NCI-H146 treated with DMSO at 0.1 percent for 48 hours (cell line): ENCODE measurements around the gene RPGR.

Source experiments
- DNase-seq: peaks from one replicate; lab custom pipeline; 2025; ENCODE audit not compliant: unreplicated experiment; lab: John Stamatoyannopoulos, UW

The RPGR gene

DNA sequence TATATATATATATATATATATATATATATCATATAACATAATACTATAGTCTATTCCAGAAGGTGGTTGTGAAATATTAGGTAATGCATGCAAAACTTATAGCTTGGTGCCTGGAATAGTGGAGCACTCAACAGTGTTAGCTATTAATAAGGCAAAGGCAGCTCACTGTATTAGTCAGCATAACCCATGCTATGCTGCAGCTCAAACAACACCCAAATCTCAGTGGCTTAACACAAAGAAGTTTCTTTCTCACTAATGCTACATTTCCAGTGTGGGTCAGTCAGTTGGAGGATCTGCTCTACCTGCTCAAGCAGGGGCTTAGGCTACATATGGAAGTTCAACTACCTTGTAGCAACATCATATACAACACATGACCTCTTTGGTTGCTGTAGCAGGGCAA lies 5.2 kb upstream of the RPGR start:
- no peak for DNase-seq

DNA sequence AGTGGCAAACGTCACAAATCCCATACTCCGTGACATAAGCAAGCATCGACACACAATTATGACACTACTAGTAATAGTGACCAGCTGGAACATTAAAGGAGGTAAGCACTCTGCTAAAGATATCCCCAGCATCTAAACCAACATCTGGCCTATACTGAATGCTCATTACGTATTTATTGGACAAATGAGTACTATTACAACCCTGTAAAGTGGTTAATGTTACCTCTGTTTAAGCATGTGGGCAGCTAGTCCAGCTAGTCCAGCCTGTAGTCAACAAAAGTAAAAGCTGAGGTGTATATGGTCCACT lies 419 bp upstream of the RPGR start:
- DNase-seq = no peak

DNA sequence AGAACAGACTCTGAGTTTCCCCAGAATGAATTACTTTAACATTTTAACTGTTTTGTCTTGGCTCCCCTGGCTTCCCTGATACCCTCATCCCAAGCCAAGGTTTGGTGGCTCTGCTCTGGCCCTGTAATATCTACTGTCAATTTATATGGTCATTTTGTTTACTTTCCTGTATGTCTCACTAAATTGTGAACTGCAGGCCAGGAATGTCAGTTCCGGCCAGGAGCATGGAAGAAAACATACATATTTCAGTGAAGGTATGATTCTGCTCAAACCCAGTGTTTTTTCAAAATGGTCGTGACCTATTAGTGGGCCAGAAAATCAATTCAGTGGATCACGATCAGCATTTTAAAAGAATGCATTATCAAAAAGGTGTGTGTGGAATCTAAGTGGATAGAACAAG lies 1.2 kb downstream of the RPGR start:
- DNase-seq = no peak

DNA sequence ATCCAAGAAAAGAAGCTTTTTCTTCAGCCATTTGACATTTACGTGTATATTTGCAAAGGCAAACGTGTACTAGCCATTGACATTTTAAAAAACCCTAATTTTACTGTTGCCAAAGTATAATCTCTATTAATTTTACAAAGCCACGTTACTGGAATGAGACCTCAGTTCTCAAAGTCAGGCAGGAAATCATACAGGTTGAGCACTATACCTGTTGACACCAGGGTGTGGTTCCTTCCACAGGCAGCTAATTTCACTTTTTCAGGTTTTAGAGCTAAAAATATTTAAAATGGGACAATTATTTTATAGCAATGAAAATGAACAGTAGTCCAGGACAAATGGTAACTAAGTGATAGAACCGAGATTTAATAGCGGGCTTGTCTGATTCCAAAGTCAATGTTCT lies 6.5 kb downstream of the RPGR start:
- DNase-seq = no peak

DNA sequence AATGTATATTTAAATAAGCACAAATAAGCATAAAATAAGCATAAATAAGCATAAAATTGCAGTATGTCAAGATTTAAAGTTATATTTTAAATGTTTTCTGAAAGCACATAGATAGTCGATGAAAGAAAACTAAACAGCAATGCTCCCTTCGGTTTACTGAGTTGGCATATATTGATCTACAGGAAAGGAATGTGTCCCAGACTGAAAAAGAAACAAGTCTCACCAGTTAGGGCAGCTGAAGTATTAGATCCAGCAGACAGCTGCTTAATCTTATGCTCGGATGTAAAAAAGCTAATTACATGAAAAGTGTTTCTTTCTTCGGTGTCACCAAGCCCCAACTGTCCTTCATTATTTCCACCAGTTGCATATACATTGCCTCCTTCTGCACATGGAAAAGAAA lies 8.7 kb downstream of the RPGR start:
- no peak for DNase-seq

DNA sequence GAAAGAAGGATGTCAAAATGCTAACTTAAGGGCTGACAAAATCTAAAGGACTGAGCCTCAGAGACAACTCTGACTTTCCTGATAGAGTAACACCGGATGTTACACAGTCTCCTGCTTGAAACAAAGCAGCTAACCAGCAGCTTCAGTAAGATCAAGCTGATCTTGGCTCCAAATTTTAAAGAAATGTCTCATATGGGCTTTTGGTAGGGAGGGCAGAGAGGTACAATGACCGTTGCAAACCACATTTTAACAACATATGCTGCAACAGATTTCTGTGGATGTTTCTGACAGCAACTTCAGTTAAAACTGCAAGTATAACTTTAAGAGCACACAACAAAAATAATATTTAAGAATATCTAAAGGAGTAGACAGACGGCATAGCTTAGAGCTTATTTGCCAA lies 9.1 kb downstream of the RPGR start:
- DNase-seq = no peak

DNA sequence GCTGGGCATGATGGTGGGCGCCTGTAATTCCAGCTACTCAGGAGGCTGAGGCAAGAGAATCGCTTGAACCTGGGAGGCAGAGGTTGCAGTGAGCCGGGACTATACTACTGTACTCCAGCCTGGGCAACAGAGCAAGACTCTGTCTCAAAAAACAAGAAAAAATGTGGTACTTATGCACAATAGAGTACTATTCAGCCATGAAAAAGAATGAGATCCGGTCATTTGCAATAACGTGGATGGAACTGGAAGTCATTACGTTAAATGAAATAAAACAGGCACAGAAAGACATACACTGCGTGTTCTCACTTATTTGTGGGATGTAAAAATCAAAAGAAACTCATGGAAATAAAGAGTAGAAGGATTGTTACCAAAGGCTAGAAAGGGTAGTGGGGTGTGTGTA lies 12.1 kb downstream of the RPGR start:
- DNase-seq = no peak

DNA sequence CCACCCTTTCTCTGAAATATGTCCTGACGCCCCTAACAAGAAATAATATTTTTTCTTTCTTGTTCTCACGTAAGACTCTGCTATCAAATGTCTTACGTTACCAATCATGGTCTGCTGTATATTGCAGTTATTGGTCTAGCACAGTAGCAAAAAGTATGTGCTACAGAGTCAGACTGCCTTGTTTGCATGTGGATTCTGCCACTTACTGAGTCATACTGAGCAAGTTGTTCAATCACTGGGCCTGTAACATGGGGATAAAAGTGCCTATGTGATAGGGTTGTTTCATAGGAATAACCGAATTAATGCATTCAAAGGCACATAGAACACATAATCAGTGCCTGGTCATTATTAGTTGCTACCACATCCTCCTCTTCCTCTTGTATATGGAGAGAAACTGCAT lies 14.1 kb downstream of the RPGR start:
- no peak for DNase-seq

DNA sequence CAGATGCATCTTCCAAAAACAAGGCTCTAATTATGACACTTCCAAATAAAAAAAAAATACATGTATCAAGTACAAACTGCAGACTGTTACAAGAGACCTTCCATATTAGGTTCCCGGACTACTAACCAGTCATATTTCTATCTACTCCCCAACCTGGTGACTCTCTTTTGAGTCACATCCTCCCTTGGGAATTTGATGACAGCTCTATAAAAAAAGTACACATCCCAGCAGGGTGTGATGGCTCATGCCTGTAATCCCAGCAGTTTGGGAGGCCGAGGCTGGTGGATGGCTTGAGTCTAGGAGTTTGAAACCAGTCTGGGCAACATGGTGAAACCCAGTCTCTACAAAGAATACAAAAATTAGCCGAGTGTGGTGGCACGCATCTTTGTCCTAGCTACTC lies 14.9 kb downstream of the RPGR start:
- no peak for DNase-seq

DNA sequence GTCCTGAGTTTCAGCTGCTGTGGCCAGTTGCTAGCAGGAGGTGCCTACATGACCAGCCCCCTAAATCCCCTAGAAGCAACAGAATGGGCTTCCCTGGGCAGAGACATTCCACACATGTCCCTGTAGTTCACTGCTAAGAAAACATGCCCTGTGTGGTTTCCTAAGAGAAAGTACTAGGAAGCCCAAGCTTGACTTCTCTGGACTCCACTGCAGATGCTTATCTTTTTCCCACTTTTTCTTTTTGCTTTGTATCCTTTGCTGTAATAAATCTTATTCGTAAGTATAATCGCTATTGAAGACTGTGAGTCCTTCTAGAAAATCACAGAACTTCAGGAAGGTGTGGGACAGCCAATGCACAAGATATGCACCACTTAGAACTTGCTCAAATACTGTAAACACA lies 15.6 kb downstream of the RPGR start:
- DNase-seq = no peak

DNA sequence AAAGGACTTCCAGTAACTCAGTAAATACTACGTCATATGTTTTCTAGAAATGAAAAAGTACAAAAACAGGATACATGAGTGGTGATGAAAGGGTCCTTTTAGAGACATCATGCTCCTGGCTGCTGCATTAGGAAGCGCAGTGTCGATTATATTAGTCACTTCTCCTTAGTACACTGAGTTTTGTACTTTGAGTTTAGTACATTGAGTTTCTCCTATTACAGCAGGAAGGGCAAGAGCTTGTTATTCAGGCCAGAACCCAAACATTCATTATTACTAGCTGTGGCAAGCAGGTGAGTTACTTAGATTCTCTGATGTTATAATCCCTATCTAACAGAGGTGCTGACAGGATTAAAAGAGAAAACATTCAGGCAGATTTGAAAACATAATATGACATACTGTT lies 21.3 kb downstream of the RPGR start:
- DNase-seq = no peak

DNA sequence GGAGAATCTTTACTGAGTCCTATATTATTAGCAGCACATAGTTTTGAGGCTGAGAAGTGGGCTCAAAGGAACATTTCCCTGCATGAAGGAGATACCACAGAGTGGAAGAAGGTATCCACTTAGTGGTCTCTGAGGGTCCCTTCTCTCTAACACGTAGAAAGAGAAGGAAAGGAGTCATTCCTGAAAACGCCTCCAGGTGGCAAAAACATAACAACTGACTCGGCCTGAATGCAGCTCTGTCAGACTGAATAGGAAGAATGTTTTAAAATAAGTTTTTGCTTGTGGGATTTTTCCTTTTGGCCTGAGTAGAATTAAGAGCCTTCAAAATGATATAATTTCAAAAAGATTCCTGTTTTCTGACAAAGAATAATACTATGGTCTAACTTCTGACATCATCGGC lies 23.3 kb downstream of the RPGR start:
- DNase-seq = no peak

DNA sequence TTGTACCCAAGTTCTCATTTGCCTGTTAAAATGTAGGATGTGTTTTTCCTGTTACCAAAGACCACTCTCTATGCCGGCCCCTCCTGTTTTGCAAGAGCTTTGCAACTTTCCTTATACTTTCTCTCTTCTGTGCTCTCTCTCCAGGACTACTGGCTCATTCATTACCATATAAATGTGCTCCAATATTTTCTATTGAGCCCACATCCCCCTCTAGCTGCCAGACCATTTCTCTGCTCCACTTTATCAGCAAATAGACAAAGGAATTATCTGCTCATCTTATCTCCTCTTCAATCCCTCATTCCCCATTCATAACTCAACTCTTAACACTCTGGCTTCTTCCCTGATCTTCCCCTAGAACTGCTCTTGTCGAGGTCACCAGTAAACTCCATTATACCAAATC lies 33.6 kb downstream of the RPGR start:
- no peak for DNase-seq

DNA sequence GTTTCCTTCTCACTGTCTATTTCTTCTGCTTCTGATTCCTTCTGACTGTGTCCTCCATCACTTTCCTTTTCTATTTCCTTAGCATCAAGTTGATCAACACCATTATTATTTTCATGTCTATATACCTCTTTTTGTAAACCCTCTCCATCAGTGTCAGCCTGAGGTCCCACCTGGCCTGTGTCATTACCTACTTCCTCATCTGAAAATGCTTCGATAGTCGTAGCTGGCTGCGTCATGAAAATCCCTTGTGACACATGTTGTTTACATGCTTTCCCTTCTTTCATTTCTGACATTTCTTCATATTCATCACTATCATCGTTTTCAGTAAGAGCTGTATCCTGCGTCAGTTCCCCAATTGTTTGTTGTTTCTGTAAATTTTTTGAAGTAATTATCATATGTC lies 39.6 kb downstream of the RPGR start:
- DNase-seq = no peak

DNA sequence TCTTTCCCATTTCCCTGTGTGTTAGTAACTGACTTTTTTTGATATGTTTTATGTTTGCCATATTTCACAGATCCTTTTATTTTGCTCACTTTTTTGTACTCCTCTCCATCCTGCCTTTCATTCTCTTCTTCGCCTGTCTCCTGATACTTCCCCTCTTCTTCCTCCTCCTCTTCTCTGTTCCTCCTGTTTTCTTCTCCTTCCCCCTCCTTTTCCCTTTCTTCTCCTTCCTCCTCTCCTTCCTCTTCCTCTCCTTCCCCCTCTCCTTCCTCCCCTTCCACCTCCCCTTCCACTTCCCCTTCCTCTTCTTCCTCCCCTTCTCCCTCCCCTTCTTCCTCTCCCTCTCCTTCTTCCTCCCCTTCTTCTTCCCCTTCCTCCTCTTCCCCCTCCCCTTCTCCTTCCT lies 41.7 kb downstream of the RPGR start:
- DNase-seq = no peak

DNA sequence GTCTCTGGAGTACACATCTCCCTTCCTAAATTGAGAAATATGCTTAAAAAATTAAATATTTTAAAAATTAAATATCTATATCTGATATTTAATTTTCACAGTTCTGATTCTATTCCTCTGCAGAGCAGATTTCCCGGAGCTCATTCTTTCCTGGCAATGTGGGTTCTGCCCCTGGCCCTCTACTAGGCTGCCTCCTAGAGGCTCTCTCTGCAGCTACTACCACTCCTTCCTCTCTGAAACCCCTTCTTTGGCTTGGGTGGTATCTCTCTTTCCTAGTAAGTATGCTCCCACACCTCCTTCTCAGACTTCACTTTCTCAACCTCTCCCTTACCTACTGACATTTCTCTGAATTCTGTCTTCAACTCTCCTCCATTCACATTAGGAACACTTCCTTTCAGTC lies 45.3 kb downstream of the RPGR start:
- no peak for DNase-seq

DNA sequence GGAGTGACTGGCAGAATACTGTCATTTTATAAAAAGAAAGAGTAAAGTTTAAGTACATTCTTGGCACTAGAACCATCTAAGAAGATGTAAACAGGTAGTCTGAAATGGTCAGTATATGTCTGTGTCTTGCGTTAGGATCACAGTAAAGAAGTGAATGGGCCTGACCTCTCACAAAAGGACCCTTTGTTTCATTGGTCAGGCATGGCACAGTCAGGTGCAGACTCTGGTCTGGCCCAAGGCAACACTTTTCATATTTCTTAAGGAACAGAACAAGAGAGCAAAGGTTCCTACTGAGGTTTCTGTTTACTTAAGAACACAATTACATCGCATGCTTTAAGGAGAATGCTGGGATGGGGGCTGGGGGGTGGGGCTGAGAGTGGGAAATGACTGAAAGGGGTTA lies 48.1 kb downstream of the RPGR start:
- no peak for DNase-seq

DNA sequence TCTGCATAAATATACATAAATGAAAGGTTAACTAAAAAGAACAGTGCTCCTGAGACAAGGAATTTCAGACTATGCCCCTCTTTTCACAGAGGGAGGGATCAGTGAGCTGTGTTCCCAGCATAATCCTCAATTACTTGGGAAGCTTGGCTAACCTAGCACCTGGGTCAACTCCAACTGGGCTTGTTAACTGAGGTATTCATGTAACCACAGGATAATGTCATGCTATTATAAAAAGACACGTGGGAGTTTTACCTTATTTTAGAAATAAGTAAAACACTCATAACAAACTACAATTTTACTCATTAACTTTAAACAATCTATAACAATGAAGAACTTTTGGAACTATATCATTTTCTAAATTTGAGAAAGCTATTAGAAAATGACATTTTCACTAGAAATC lies 48.6 kb downstream of the RPGR start:
- DNase-seq = no peak

DNA sequence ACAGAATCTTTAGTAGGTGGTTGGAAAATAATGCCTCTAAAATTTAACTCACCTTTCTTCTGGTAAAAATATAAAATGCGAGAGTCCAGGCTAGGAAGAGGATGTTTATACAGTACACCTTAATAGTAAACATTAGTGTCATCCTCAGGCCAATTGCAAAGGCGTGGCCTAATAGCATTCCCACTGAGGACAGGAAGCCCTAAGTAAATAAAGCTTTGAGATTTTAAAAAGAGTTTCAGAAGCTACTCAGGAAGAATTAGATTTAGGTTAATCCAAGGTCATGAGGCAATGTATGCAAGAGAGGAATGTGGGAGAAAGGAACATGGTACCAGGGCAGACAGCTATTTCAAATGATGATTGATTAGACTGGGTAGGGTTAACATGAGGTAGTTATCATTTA lies 49.5 kb downstream of the RPGR start:
- no peak for DNase-seq

DNA sequence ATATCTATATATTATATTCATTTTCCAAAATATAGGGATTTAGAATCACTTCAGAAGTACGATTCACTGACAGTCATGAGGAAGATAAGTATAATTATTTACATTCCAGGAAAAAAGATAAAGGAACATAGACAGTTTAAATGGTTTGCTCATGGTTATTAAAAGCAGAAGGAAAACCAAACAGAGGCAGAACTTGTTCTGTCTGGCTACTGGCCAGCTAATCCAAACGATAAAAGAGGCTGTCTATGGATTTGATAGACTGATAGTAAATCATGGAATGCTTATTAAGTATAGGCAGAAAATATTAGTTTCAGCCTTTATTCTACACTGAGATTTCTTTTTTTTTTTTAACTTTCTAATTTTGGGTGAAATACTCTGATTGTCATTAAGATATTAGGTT lies 50.2 kb downstream of the RPGR start:
- DNase-seq = no peak

DNA sequence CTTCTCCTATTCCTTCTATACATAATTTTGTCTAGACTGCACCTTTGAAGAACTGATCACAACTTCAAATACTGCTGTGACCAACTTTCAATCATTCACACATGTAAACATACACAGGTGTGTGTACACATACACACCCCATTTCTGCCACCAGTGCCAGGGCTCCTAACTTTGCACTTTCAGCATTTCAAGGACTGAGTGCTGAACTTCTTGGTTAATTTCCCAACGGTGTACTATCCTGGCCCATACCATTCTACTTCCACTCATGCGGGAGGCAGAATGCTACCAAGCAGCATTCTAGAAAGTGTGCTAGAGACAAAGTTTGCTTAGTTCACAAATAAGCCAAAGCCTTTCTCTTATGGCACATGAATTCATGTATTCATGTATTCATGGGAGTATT lies 51.2 kb downstream of the RPGR start:
- DNase-seq = no peak

DNA sequence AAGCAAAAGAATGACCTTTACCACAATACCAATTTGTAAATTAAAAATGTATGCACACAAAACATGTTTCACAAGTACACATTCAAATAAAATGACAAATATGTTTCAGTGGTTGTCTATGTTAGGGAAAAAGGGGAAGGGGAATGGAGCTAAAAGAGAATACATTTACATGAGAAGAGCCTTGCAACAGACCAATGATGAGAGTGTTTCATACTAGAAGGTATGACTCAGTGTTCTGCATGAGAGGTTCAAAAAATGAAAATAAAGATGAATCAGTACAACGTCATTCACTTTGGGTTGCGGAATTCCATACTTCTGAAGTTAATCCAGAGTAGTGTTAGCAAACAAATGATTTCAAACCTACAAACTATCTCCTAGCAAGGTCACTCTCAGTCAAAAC lies 51.7 kb downstream of the RPGR start:
- DNase-seq = no peak

DNA sequence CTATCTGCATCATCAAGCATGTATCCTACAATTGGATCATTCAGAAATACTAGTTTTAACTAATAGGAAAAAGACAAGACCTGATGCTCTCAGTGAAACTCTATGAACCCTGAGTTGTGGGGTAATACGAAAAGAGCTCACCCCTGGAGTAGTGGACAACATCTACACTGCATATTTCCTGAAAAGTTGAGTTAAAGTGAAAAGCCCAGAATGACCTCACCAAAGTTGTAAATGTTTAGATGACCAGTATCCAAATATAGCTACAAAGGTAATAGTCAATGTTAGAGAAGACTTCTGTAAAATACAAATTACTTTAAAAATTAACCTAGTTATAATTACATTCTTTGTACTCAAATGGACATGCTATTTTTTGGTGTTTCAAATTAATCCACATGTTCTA lies 53.9 kb downstream of the RPGR start:
- no peak for DNase-seq

DNA sequence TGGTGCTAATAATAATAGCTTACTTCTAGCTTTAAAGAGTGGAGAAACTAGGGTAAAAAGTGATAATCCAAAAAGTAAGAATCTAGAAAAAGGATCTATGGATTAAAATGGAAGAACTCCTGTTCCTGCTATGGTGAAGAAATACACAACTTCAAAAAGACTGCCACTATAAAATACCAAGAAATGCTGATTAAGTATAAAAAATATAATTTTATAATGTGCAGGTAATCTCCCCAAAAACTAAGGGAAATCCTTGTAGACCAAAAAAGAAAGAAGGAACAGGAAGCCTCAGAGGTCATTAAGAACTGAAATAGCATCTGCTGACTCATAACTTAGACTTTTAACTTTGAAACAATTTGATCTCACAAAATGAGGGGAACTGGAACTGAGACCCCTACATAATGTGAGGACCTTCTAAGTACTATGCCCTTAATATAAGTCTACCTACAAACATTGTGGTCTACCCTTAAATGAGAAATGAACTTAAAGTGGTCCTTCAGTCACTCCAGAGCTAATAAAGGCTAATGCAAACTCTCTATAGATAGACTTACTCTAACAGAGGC lies 56.1 kb downstream of the RPGR start:
- DNase-seq = no peak
